Endothelial cell (in vitro differentiated cells): ENCODE results near the gene NME8. TPM values are rescaled to one million over a fixed set of nuclear protein-coding genes. Genes with fewer than 3 reads are reported as not detected.

ENCODE experiments used
- DNase-seq: peaks from one replicate; pipeline ENCODE4 v3.0.0; 2021; ENCODE audit warnings: low spot score
- H3K27ac Mint-ChIP-seq: one replicate; pipeline ENCODE4 v1.8.0; 2021; ENCODE audit warnings: mixed read lengths, inconsistent platforms; ENCODE audit not compliant: unreplicated experiment
- H3K27me3 Mint-ChIP-seq: one replicate; pipeline ENCODE4 v1.8.0; 2021; ENCODE audit warnings: mild to moderate bottlenecking, moderate library complexity, mixed read lengths, inconsistent platforms; ENCODE audit not compliant: unreplicated experiment
- H3K36me3 Mint-ChIP-seq: one replicate; pipeline ENCODE4 v1.8.0; 2021; ENCODE audit warnings: mild to moderate bottlenecking, low read depth, mixed read lengths, inconsistent platforms; ENCODE audit not compliant: unreplicated experiment
- H3K4me1 Mint-ChIP-seq: one replicate; pipeline ENCODE4 v1.8.0; 2021; ENCODE audit warnings: mild to moderate bottlenecking, mixed read lengths, inconsistent platforms; ENCODE audit not compliant: unreplicated experiment
- H3K4me3 Mint-ChIP-seq: one replicate; pipeline ENCODE4 v1.8.0; 2021; ENCODE audit warnings: mild to moderate bottlenecking, mixed read lengths, inconsistent platforms; ENCODE audit not compliant: unreplicated experiment
- H3K9me3 Mint-ChIP-seq: one replicate; pipeline ENCODE4 v1.8.0; 2021; ENCODE audit warnings: mixed read lengths, inconsistent platforms; ENCODE audit not compliant: unreplicated experiment
- CTCF ChIP-seq: fragments of 200-600 bp; sonication (generic); IDR thresholded peaks from one replicate; pipeline ENCODE4 v1.5.0; 2021; ENCODE audit warnings: antibody characterized with exemption; ENCODE audit not compliant: unreplicated experiment
- total RNA-seq: library from RNA; stranded (reverse); fragmentation: NEBNext Ultra II Directional; extraction: Animal tissue kit (Norgen Biotek cat#: 25700); gene quantifications from one replicate; pipeline ENCODE4 v1.2.1, GENCODE V29; 2021; ENCODE audit not compliant: unreplicated experiment

The NME8 gene
- total RNA-seq, 1 donor from 2014 or later = not detected

GRCh38 chr7:37924491-37925041 is 76.2 kb downstream of the NME8 start:
- Mint-ChIP-seq H3K9me3 (no peaks in the 10 kb centered on the region), H3K27ac (no peak overlapping the region), H3K4me3 (peak overlapping the region; percentile 39), H3K36me3 (peaks cover 8% of the 10 kb centered on the region), H3K4me1 (peaks cover 5% of the 10 kb centered on the region), H3K27me3 (peaks cover 1% of the 10 kb centered on the region)
- DNase-seq = no peak
- TF ChIP-seq CTCF = no peak

GRCh38 chr7:37925620-37926019 is 77.2 kb downstream of the NME8 start:
- H3K27ac Mint-ChIP-seq = no peak overlapping the region
- no peak overlapping the region for H3K4me3 Mint-ChIP-seq
- H3K27me3 Mint-ChIP-seq = peaks cover 1% of the 10 kb centered on the region
- DNase-seq = no peak
- no peaks in the 10 kb centered on the region for H3K9me3 Mint-ChIP-seq
- no peak for TF ChIP-seq CTCF
- H3K4me1 Mint-ChIP-seq = no peaks in the 10 kb centered on the region
- H3K36me3 Mint-ChIP-seq = peaks cover 8% of the 10 kb centered on the region

- no peaks in the 10 kb centered on the region for H3K9me3 Mint-ChIP-seq
- no peak overlapping the region for H3K4me3 Mint-ChIP-seq
- no peak for DNase-seq
- no peak for TF ChIP-seq CTCF
- no peaks in the 10 kb centered on the region for H3K4me1 Mint-ChIP-seq
- no peak overlapping the region for H3K27ac Mint-ChIP-seq
- peaks cover 8% of the 10 kb centered on the region for H3K36me3 Mint-ChIP-seq
- peaks cover 1% of the 10 kb centered on the region for H3K27me3 Mint-ChIP-seq
Measured at GRCh38 chr7:37927773-37928444, 79.5 kb downstream of the NME8 start.

- Mint-ChIP-seq H3K4me3 (no peak overlapping the region), H3K27me3 (peaks cover 1% of the 10 kb centered on the region), H3K9me3 (no peaks in the 10 kb centered on the region), H3K36me3 (peaks cover 8% of the 10 kb centered on the region), H3K27ac (no peak overlapping the region), H3K4me1 (no peaks in the 10 kb centered on the region)
- no peak for DNase-seq
- no peak for TF ChIP-seq CTCF
Measured at GRCh38 chr7:37928878-37929277, 80.5 kb downstream of the NME8 start.

- H3K4me1 Mint-ChIP-seq = no peaks in the 10 kb centered on the region
- TF ChIP-seq CTCF = no peak
- peaks cover 8% of the 10 kb centered on the region for H3K36me3 Mint-ChIP-seq
- no peak overlapping the region for H3K27ac Mint-ChIP-seq
- no peaks in the 10 kb centered on the region for H3K9me3 Mint-ChIP-seq
- no peak overlapping the region for H3K4me3 Mint-ChIP-seq
- H3K27me3 Mint-ChIP-seq = no peaks in the 10 kb centered on the region
- DNase-seq = no peak
Measured at GRCh38 chr7:37930226-37930948, 82.0 kb downstream of the NME8 start.
